A172 (cell line): Measurements from ENCODE around the gene CACNA2D2. TPM values are rescaled to one million over a fixed set of nuclear protein-coding genes. Genes with fewer than 3 reads are reported as not detected.

ENCODE experiments used
- DNase-seq: peaks from one replicate; pipeline ENCODE4 v3.0.0-alpha.2; 2015; ENCODE audit warnings: low spot score
- total RNA-seq: library from RNA; depleted of rRNA; stranded (reverse); fragments of >200 nt; shearing (Covaris generic); gene quantifications from 2 replicates; pipeline ENCODE4 v1.2.3, GENCODE V29; 2014; rRNA removed

The CACNA2D2 gene
- total RNA-seq: 0.22 and 0.26 TPM in 2 replicates

DNA sequence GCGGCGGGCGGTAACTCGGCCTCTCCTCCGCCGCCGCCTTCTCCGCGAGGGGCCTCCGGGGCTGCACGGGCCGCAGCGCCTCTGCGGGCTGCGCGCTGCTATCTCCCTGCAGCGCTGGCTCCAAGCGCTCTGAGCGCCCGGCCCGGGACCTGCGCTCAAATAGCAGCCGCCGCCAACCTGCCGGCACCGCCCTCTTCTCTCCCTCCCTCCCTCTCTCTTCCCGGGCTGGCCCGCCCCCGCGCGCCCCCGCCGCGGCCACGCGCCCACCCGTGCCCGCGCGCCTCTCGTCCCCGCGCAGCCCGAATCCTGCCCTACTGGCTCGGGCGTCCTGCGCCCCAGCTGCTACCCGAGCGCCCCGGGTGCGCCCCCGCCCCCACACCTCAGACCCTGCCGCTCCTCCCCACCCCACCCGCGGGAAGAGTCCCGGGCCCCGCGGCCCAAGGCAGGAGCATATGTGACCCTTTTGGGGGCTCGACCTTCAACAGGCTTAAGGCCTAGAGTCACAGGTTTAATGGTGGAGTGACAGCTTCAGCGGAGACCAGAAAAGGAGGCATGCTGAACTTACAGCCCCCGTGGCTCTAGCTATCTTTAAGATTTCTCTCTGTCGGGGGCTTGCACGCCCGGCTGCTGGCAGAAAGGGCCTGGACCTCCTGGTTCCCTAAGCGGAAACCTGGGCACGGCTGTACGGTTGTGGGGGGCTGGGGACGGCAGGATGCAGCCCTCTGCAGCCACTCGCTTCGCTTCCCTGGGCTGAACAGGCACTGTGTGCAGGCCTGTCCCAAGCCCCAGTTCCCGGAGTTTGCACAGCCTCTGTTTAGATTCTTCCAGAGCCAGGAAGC lies at the start of gene CACNA2D2:
Gene CACNA2D2, minus strand, starts transcription at position 131 of the 839 bp plus-strand sequence. CDS start 211 bp downstream, outside the sequence.
- DNase-seq: peak; percentile 8

DNA sequence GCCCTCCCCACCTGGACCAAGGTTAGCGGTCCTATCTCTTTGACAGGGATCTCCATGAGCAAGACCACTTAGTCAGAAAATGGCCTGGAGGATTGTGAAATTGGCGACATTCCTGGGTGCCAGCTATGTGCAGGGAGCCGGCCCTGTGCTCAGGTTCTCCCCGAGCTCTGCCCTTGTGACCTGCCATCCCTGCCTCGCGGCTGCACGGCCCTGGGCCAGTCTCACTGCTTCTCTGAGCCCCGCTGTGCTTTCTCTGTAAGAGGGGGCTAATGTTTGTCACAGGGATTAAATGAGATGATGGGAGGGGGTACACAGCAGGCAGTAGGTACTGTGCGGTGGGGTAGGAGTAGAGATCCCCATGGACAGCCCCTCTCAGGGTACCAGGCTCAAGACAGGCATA lies 49.2 kb upstream of the CACNA2D2 start:
- DNase-seq: no peak

DNA sequence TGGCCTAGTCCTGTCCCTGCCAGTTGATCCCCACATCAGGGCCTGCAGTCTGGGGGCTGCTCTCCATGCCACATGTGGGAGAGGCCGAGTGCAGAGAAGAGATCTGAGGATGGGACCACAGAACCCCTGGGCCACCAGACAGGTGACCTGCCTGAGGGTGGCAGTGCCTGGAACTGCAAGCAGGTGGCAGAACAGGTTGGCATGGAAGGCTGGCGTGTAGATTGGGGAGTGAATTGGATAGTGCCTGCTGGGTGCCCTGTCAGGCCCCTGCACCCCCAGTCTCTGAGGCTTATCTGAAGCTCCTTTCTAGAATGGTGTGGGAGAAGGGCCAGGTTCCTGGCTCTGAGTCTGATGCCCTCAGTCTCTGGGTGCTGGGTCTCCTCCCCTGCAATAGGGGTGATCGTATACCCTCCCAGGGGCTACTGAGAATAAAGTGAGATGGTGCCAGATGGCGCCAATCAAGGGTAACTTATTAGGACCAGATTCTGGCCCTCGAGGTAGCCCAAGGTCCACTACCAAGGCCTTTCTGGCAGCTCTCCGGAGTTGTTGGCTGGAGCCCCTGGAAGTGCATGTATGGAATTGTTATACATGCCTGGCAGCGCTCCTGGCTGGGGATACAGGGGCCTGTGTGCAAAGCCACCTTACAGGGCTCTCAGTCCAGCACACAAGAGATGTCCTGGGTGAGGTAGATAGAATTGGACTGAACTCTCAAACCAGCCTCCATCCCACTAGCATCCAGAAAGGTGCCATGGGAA lies 48.4 kb upstream of the CACNA2D2 start:
- no peak for DNase-seq

DNA sequence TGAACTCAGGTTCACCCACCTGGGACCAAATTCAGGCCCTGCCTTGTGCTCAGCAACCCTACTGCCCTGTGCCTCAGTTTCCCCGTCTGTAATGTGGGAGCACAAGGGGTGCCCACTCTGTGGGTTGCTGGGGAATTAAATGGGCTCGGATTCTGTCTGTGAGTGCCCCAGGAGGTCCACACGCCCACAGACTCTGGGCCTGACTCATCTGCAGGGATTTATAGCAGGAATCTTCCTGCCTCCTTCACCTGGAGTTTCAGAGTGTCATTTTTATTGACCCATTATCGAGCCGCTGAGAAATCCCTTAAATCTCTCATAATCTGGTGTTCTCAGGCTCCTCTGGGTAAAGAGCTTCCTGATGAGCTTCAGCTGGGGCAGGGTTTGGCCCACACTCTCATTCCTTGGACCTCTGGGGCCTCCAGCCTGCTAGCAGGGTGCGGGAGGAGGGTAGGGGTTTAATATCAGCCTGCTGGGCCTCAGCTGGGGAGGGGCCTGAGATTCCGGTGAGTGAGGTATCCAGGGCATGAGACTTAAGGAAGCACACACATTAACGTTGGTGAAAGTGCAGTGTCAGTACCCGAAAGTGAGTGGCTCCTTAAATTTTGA lies 47.7 kb upstream of the CACNA2D2 start:
- DNase-seq: no peak

DNA sequence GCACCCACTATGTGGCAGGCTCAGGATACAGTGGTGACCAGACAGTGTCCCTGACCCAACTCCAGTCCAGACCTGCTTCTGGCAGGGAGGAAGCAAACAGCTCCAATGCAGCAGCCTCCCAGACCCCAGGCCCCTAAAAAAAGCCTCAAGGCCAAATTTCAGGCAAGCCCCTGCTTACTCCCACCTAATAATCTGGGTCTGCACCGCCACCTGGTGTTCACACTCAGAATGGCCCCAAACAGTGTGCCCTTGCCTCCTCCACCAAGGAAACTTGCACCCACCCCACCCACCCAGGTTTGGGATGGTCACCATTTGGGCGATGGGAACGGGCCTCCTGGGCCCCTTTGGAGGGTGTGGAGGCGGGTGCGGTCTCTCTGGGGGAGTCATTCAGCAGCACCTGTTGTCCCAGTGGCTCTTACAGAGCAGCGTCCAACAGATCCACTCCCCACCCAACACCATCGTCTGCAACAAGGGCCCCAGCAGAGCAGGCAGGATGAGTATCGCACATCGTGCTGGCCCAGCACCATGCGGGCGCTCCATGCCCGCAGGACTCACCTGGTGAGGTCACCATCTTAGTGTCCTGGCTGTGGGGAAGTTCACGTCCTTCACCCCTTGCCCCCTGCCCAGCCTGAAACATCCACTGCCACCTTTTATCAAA lies 46.8 kb upstream of the CACNA2D2 start:
- peak; percentile 25 for DNase-seq

DNA sequence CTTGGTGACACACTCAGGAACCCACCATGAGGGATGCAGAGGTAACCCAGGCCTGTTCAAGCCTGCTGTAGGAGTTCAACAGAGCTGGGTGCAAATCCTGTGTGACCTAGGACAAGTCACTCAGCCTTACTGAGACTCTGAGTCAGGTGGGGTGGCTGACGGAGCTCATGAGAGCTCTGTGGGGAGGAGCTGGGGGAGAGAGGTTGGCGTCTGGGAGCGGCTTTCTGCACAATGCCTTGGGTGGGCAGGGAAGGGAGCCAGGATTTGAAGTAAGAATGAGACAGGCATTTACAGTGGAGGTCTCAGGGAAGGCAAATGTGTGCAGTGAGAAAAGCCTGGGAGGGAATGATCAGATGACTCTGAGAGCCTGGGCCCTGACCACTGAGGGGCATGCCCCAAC lies 45.8 kb upstream of the CACNA2D2 start:
- no peak for DNase-seq

DNA sequence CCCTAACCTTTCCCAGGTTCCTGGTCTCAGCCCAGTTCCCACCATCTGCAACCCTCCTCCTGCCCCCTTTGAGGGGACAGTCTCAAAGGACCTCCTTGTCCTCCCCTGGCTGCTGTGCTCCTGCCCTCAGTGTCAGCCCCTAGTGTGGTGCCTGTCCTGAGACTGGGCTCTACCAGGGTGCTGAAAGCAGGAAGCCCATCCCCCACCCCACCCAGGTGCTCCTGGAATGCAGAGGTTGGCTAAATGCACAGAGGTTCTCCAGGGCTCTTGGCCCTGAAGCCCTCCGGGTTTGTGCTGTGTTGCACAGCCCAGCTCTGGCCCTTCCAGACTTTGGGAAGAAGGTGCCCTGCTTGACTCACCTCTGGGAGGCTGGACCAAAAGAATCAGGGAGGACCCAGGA lies 42.3 kb upstream of the CACNA2D2 start:
- no peak for DNase-seq

DNA sequence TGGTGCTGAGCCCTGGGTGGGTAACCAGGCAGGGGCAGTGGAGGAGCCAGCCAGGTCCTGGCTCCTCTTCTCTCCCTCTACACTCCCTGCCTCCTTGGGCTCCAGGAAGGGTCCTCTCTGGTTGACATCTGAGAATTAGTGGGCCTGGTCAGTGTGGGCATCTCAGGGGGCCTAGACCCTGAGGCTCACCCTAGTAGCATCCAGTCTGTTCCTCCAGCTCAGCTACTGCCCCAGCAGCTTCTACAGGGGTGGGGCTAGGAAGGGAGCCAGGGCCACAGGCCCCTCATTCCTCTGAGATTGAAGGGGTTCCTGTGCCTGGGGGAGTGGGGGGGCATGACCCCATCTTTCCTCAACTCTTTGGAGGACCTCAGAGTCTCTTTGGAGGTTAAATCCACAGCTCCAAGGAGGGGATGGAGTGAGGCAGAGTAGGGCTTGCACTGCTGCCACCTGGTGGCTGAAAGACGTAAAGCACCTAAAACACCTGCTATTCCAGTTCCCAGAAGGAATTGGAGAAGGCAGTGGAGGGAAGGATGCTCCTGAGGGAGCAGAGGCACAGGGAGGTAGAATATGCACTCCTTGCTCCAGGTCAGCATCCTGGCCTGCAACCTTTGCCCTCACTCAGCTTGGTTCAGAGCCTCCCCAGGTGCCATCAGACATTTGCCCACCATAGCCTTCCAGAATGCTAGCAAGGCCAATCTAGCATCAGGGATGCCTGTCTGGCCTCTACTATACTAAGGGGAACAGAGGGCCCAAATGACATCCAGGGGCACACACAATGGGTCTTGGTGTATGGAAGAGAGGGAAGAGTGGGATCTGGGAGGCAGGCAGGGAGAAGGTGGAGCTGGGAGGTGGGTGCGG lies 39.0 kb upstream of the CACNA2D2 start:
- DNase-seq: peak; percentile 74

DNA sequence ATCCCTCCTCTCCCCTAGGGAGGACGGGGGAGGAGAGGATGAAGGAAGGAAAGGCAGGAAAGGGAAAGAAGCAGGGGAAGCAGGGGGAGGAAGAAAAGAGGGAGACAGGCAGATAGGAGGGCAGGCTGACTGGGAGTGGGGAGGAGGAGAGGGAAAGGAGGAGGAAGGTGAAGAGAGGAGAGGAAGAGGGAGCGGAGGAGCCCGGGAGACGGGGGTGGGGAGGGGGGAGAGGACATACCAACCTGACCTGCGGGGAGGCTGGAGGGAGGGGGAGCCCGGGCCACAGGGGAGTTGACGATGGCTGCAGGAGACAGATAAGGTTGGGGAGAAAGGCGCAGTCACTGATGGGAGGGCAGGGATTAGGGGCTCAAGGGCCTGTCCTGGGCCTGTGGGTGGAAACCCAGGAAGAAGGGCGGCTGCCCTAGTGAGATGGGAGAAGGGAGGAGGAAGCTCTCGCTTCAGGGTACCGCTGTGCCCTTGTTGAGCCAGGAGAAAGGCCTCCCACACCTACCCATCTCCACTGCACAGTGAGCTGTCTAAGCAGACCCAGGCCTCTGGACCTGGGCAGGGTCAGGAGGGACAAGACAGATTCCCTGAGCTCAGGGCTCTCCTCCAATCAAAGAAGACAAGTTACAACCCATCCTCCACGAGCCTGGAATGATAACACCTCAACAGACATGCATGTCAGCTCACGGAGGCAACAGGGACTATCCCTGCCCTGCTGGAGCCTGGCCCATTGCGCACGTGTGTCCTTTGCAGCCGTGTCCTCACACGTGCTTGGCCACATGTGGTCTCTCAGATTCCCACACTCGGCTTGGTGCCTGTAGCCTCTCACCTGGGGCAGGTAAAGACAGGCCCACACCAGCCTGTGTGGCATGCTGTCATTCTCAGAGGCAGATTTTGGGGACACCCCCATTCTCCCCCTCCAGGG lies 36.2 kb upstream of the CACNA2D2 start:
- DNase-seq: no peak

DNA sequence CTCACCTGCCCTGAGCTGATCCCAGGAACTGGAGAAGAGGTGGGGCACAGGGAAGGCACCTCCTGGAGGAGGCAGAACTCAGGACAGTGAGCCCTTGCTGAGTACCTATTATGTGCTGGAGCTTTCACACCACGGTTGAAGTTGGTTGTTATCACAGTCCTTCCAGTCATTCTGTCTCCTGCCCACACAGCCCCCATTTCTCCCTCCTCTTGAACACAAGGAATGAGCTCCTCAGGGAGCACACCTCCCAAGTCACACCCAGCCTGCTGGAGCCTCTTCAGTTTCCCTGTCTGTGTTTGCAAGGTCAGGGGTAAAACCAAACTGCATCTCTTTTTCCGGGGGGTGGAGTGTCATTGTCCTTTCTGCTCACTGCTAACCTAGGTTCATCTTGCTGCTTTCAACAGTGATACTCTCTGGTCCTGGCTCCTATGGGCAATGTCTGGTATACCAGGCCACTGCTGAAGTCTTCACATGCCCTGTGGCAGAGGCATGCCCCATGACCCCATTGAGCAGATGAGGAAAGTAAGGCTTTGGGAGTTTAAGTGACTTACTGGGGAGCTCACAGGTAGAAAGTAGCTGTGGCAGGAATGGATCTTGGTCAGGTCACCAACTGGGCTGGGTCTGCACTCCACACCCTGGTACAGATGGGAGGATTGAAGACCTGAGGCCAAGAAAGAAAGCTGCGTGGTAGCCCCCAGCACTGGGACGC lies 34.1 kb upstream of the CACNA2D2 start:
- no peak for DNase-seq

DNA sequence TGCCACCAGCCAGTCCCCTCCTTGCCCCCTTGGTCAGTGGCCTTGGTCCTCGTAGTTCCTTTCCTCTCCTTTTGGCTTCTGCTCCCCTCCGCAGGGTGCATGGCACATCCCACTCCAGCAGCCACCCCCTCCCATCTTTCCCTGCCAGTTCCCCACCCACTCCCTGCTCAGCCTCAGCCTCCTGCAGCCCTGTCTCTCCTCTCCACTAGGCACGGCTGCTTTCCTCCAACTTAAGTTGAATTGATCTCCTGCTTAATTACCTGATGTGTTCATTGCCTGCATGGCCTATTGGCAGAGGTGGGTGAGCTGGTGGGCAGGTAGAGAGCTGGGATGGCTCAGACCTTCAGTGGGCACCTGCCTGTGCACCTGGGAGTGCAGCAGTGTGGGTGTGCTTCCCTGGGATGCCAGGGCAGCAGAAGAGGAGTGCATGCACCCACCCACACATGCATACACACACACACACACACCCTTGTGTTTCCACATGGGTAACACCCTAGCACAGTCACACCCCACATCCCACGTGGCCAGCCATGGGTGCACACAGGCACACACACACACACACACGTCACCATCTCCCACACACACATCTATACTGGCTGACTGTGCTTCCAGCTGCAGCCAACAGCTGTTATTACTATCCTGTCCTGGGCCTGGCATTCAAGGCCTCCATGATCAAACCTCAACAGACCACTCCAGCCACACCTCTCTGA lies 33.2 kb upstream of the CACNA2D2 start:
- DNase-seq: no peak

DNA sequence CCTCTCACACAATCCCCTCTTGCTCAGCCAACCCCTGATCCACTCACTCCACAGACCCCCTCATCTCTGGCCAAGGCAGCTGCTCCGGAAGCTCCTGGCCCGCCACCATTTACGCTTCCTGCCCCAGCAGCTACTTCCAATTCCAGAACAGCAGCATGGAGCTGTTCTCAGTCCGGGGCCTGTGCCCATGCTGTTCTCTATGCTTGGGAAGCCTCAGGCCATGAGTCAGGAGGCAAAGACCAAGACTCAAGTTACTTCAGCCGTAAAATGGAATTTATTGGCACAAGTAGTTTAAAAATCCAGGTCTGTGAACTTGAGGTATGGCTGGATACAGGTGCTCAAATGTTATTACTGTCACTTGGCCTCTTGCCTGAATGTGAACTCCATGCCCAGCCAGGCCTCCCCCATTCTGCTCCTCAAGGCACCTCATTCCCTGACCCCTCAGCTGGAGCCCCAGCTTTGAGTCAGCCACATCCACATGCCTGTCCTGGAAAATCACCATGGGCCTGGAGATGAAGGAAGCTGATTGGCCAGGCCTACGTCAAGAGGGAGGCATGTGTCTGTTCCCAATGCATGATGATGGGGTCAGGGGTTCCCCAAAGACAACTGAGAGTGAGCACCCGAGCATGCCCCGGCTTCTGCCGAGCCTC lies 31.4 kb upstream of the CACNA2D2 start:
- no peak for DNase-seq

DNA sequence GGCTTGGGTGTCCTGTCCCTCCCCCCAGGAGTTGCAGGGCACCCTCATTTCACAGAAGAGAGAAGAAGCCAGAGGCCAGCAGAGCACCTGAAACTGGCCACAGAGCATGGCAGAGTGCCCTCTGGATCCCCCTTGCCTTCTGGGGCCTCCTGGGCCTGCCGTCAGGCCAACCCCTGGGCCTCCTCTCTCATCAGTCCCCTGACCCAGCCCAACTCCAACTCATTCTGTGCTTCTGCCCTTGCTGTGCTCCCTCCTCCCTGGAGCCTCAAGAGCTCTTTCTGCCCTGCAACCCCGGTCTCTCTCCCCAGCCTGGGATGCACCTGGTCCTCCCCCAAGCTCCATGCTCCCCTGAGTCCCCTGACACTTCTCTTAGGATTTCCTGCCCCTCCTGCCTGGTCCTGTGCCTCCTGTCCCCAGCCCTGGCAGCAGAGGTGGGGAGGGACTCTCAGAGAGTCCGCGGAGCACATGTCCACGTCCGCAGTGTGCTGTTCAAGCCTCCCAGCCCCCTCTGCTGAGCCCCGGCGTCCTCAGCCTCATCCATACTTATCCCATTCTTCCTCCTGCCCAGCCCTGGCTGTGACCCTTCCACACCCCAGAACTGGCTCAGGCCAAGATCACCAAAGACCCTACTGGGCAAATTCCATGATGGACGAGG lies 30.5 kb upstream of the CACNA2D2 start:
- no peak for DNase-seq

DNA sequence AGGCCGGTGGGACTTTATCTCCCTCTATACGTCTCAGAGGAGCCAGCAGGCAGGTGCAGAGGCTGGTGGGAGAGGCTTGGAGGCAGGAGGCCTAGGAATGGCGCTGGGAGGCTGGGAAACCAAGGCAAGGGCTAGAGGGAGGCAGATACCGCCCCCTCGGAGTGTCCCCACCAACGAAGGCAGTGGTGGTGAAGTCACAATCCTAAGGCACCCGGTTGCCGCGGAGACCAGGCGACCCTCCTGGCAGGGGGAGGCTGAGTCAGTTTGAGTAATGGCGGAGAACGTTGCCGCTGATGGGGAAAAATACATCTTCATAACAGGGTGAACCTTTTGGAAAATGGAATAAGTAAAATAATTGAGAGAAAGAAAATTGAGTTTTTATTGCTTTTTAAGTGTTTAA lies 29.9 kb upstream of the CACNA2D2 start:
- DNase-seq: no peak

DNA sequence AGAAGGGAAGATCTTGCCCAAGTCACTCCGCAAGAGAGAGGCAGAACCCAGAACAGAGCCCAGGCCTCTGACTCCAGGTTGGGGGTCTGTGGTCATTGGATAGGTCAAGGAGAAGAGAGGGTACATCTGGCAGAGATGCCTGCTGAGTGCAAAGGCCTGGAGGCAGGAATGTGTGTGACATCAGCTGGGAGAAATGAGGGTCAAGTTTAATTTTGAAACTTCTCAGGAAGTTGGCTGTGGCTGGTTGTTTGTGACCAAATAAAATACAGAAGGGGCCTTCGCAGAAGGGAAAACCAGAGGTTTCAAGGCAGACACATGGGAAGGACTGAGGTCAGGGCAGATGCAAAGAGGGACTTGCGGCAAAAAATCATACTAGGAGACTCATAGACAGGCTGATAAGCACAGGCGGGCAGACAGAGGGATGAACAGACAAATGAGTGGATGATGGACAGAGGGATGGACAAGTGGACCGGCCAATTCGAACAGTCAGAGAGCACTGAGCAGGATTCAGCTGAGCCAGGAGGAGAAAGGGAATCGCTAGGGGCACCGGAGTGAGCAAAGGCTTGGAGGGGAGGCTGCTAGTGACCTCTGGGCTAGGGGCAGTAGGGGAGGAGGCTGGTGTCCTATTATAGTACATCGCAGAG lies 28.8 kb upstream of the CACNA2D2 start:
- no peak for DNase-seq

DNA sequence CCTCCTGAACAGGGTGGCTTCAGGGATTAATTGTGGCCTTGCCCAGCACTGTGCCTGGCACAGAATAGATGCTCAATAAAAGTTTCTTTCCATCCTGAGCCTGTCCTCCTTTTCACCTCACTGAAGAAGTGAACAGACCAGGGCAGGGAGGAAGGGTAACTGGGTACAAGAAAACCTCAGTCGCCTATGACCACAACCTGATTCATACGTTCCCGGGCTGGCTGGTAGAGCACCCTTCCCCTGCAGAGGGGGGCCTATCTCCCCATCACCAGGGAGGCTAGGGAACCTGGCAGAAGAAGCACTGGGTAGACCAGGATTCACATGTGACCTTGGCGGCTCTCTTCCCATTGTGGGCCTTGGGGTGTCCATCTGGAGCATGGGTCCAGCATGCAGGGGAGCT lies 27.8 kb upstream of the CACNA2D2 start:
- no peak for DNase-seq
